ENCODE measurements around the gene IFNLR1.
A peak's percentile ranks its signal among the peaks of the same experiment; 100 is the strongest.

Gene IFNLR1

GRCh38 chr1:24178407-24178806, 8.7 kb downstream of the IFNLR1 start:
- peak; percentile 8 for FAIRE-seq
- no peak for DNase-seq (ENCODE audit: low spot score)

- no peak for FAIRE-seq
- DNase-seq (ENCODE audit: low spot score): no peak
Observed at GRCh38 chr1:24177161-24177560, 9.9 kb downstream of the IFNLR1 start.

GRCh38 chr1:24175033-24175755, 11.9 kb downstream of the IFNLR1 start:
- no peak for DNase-seq (ENCODE audit: low spot score)
- no peak for FAIRE-seq

- DNase-seq (ENCODE audit: low spot score) (no peak), FAIRE-seq (no peak)
Observed at GRCh38 chr1:24173638-24174575, 13.2 kb downstream of the IFNLR1 start.

GRCh38 chr1:24172598-24172997, 14.5 kb downstream of the IFNLR1 start:
- no peak for DNase-seq (ENCODE audit: low spot score)

GRCh38 chr1:24169286-24169685, 17.8 kb downstream of the IFNLR1 start:
- FAIRE-seq: no peak
- DNase-seq (ENCODE audit: low spot score): no peak

More at GRCh38 chr1:24172598-24172997, 14.5 kb downstream of the IFNLR1 start:
- no peak for FAIRE-seq

GRCh38 chr1:24168245-24168644, 18.8 kb downstream of the IFNLR1 start:
- no peak for DNase-seq (ENCODE audit: low spot score)
- no peak for FAIRE-seq

- FAIRE-seq (no peak), DNase-seq (ENCODE audit: low spot score) (no peak)
Observed at GRCh38 chr1:24167008-24167407, 20.1 kb downstream of the IFNLR1 start.

- FAIRE-seq (no peak), DNase-seq (ENCODE audit: low spot score) (no peak)
Observed at GRCh38 chr1:24165500-24165899, 21.6 kb downstream of the IFNLR1 start.

GRCh38 chr1:24164004-24164403, 23.1 kb downstream of the IFNLR1 start:
- FAIRE-seq (no peak), DNase-seq (ENCODE audit: low spot score) (no peak)

- DNase-seq (ENCODE audit: low spot score) (no peak), FAIRE-seq (no peak)
Observed at GRCh38 chr1:24162201-24162600, 24.9 kb downstream of the IFNLR1 start.

GRCh38 chr1:24161270-24161669, 25.8 kb downstream of the IFNLR1 start:
- DNase-seq (ENCODE audit: low spot score) (no peak), FAIRE-seq (no peak)

GRCh38 chr1:24159366-24159765, 27.7 kb downstream of the IFNLR1 start:
- DNase-seq (ENCODE audit: low spot score) (no peak), FAIRE-seq (no peak)

- no peak for DNase-seq (ENCODE audit: low spot score)
- FAIRE-seq: no peak
Observed at GRCh38 chr1:24157918-24158481, 29.1 kb downstream of the IFNLR1 start.

GRCh38 chr1:24156542-24157260, 30.4 kb downstream of the IFNLR1 start:
- FAIRE-seq: no peak
- DNase-seq (ENCODE audit: low spot score): no peak

- FAIRE-seq: no peak
Observed at GRCh38 chr1:24155011-24155782, 31.9 kb downstream of the IFNLR1 start.

GRCh38 chr1:24154215-24154614, 32.9 kb downstream of the IFNLR1 start:
- DNase-seq (ENCODE audit: low spot score) (no peak), FAIRE-seq (no peak)

More at GRCh38 chr1:24155011-24155782, 31.9 kb downstream of the IFNLR1 start:
- DNase-seq (ENCODE audit: low spot score): no peak

- FAIRE-seq (no peak), DNase-seq (ENCODE audit: low spot score) (no peak)
Observed at GRCh38 chr1:24152631-24153494, 34.2 kb downstream of the IFNLR1 start.

GRCh38 chr1:24151175-24151533, 35.9 kb downstream of the IFNLR1 start:
- DNase-seq (ENCODE audit: low spot score) (no peak), FAIRE-seq (no peak)

Measured in RCC 7860 (cell line).